GM19463 (cell line): Measurements from ENCODE around the gene CYP27A1.

Source experiments
- ATAC-seq: cut with Tn5 transposase; IDR thresholded peaks from one replicate; pipeline ENCODE4 v1.9.1; 2021; ENCODE audit warnings: mild to moderate bottlenecking, moderate library complexity; ENCODE audit not compliant: unreplicated experiment

The CYP27A1 gene

GRCh38 chr2:218781691-218782527, at the start of gene CYP27A1:
Gene CYP27A1 (plus strand): TSS chr2:218782147. CDS start chr2:218782183, 36 bp downstream.
- ATAC-seq: peak; percentile 54

- no peak for ATAC-seq
Observed at GRCh38 chr2:218732761-218733158, 49.2 kb upstream of the CYP27A1 start.

GRCh38 chr2:218733171-218734021, 48.6 kb upstream of the CYP27A1 start:
- peak; percentile 90 for ATAC-seq

- no peak for ATAC-seq
Observed at GRCh38 chr2:218734190-218734975, 47.6 kb upstream of the CYP27A1 start.

- ATAC-seq: no peak
Observed at GRCh38 chr2:218736531-218736930, 45.4 kb upstream of the CYP27A1 start.

- no peak for ATAC-seq
Observed at GRCh38 chr2:218743068-218743467, 38.9 kb upstream of the CYP27A1 start.

- peak; percentile 50 for ATAC-seq
Observed at GRCh38 chr2:218744615-218745014, 37.3 kb upstream of the CYP27A1 start.

- ATAC-seq: no peak
Observed at GRCh38 chr2:218745160-218745558, 36.8 kb upstream of the CYP27A1 start.

GRCh38 chr2:218745559-218746469, 36.1 kb upstream of the CYP27A1 start:
- ATAC-seq: no peak

- no peak for ATAC-seq
Observed at GRCh38 chr2:218746470-218746795, 35.5 kb upstream of the CYP27A1 start.

GRCh38 chr2:218746960-218747359, 35.0 kb upstream of the CYP27A1 start:
- no peak for ATAC-seq

GRCh38 chr2:218748741-218749441, 33.1 kb upstream of the CYP27A1 start:
- ATAC-seq: no peak

- no peak for ATAC-seq
Observed at GRCh38 chr2:218754201-218754600, 27.7 kb upstream of the CYP27A1 start.

GRCh38 chr2:218754781-218755180, 27.2 kb upstream of the CYP27A1 start:
- no peak for ATAC-seq

- no peak for ATAC-seq
Observed at GRCh38 chr2:218755198-218755566, 26.8 kb upstream of the CYP27A1 start.

- no peak for ATAC-seq
Observed at GRCh38 chr2:218755567-218756404, 26.2 kb upstream of the CYP27A1 start.

GRCh38 chr2:218756599-218757377, 25.2 kb upstream of the CYP27A1 start:
- ATAC-seq: no peak

- no peak for ATAC-seq
Observed at GRCh38 chr2:218761795-218762194, 20.2 kb upstream of the CYP27A1 start.
